Liver (tissue), 3 donors: Measurements from ENCODE around the gene SLC22A9.

Source experiments
- CTCF ChIP-seq: fragments of 150-350 bp; IDR thresholded peaks from 2 replicates; pipeline ENCODE4 v1.5.1; 2017; ENCODE audit warnings: improper control_type of control experiment, low read depth, low read length; ENCODE audit not compliant: missing input control
- JUND ChIP-seq, 2 donors: IDR thresholded peaks; 2 replicates each; pipeline ENCODE4 v1.6.1; 2016; ENCODE audit warnings: antibody characterized with exemption in 2 of 2
- RXRA ChIP-seq, 2 donors: IDR thresholded peaks; 2 replicates each; pipeline ENCODE4 v1.6.1; 2017 to 2018; ENCODE audit warnings: antibody characterized with exemption in 2 of 2, mild to moderate bottlenecking in 1 of 2
- TAF1 ChIP-seq: conservative IDR thresholded peaks from 2 replicates; pipeline ENCODE4 v1.6.1; 2016; ENCODE audit warnings: antibody characterized with exemption, mild to moderate bottlenecking
- donor health status: healthy.
- donor health status: healthy.

- no peak for TF ChIP-seq JUND (IDR thresholded peaks at IDR 0.05)
- no peak for TF ChIP-seq CTCF
- TF ChIP-seq TAF1 = no peak
- no peak for TF ChIP-seq RXRA (IDR thresholded peaks at IDR 0.05)
These were observed 79.1 kb downstream of the SLC22A9 start for GRCh38 chr11:63448646-63449045.
